Nephron progenitor cell (in vitro differentiated cells): Measurements from ENCODE around the gene GFRAL.

ENCODE experiments used
- DNase-seq: peaks from one replicate; pipeline ENCODE4 v3.0.0; 2021
- H3K27ac Mint-ChIP-seq: 2 replicates; pipeline ENCODE4 v1.8.0; 2021; ENCODE audit warnings: mild to moderate bottlenecking, moderate library complexity, mixed read lengths
- H3K27me3 Mint-ChIP-seq: 2 replicates; pipeline ENCODE4 v1.8.0; 2021; ENCODE audit warnings: mild to moderate bottlenecking, low read depth, mixed read lengths; ENCODE audit not compliant: poor library complexity
- H3K36me3 Mint-ChIP-seq: 2 replicates; pipeline ENCODE4 v1.8.0; 2021; ENCODE audit warnings: low read depth, mixed read lengths
- H3K4me1 Mint-ChIP-seq: 2 replicates; pipeline ENCODE4 v1.8.0; 2021; ENCODE audit warnings: mixed read lengths
- H3K4me3 Mint-ChIP-seq: 2 replicates; pipeline ENCODE4 v1.8.0; 2021; ENCODE audit warnings: mild to moderate bottlenecking, moderate library complexity, mixed read lengths
- H3K9me3 Mint-ChIP-seq: 2 replicates; pipeline ENCODE4 v1.8.0; 2021; ENCODE audit warnings: mild to moderate bottlenecking, moderate library complexity, mixed read lengths
- TF ChIP-seq, protein P1 (sequence below): fragments of 200-600 bp; sonication (generic); IDR thresholded peaks from 2 replicates; pipeline ENCODE4 v1.5.0; 2021; ENCODE audit warnings: antibody characterized with exemption

The GFRAL gene

GRCh38 chr6:55377150-55377549, 49.9 kb downstream of the GFRAL start:
- H3K36me3 Mint-ChIP-seq = no peaks in the 10 kb centered on the region
- no peaks in the 10 kb centered on the region for H3K4me1 Mint-ChIP-seq
- TF ChIP-seq, protein P1, sequence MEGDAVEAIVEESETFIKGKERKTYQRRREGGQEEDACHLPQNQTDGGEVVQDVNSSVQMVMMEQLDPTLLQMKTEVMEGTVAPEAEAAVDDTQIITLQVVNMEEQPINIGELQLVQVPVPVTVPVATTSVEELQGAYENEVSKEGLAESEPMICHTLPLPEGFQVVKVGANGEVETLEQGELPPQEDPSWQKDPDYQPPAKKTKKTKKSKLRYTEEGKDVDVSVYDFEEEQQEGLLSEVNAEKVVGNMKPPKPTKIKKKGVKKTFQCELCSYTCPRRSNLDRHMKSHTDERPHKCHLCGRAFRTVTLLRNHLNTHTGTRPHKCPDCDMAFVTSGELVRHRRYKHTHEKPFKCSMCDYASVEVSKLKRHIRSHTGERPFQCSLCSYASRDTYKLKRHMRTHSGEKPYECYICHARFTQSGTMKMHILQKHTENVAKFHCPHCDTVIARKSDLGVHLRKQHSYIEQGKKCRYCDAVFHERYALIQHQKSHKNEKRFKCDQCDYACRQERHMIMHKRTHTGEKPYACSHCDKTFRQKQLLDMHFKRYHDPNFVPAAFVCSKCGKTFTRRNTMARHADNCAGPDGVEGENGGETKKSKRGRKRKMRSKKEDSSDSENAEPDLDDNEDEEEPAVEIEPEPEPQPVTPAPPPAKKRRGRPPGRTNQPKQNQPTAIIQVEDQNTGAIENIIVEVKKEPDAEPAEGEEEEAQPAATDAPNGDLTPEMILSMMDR = no peak
- no peak overlapping the region for H3K27ac Mint-ChIP-seq
- no peak for DNase-seq
- no peaks in the 10 kb centered on the region for H3K27me3 Mint-ChIP-seq
- no peak overlapping the region for H3K4me3 Mint-ChIP-seq
- H3K9me3 Mint-ChIP-seq = no peaks in the 10 kb centered on the region

GRCh38 chr6:55379471-55379870, 52.2 kb downstream of the GFRAL start:
- H3K27me3 Mint-ChIP-seq = no peaks in the 10 kb centered on the region
- TF ChIP-seq, protein P1 = no peak
- DNase-seq = no peak
- H3K4me1 Mint-ChIP-seq = no peaks in the 10 kb centered on the region
- H3K4me3 Mint-ChIP-seq = no peak overlapping the region
- no peaks in the 10 kb centered on the region for H3K9me3 Mint-ChIP-seq
- H3K36me3 Mint-ChIP-seq = no peaks in the 10 kb centered on the region
- H3K27ac Mint-ChIP-seq = no peak overlapping the region

DNA sequence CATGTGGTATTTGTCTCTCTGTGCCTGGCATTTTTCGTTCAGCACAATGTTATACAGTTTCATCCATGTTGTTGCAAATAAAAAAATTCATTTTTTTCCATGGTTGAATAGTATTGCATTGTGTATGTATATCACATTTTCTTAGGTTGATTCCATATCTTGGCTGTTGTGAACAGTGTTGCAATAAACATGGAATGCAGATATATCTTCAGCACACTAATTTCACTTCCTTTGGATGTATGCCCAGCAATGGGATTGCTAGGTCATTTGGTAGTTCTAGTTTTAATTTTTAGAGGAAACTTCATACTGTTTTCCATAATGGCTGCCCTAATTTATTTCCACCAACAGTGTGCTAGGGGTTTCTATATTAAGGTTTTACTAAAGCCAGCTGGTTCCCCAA, 52.6 kb downstream of the GFRAL start:
- H3K27me3 Mint-ChIP-seq = no peaks in the 10 kb centered on the region
- no peaks in the 10 kb centered on the region for H3K9me3 Mint-ChIP-seq
- no peaks in the 10 kb centered on the region for H3K4me1 Mint-ChIP-seq
- H3K36me3 Mint-ChIP-seq = no peaks in the 10 kb centered on the region
- H3K4me3 Mint-ChIP-seq = no peak overlapping the region
- no peak for DNase-seq
- no peak overlapping the region for H3K27ac Mint-ChIP-seq
- TF ChIP-seq, protein P1 = no peak

GRCh38 chr6:55388211-55388610, 60.9 kb downstream of the GFRAL start:
- Mint-ChIP-seq H3K27ac (no peak overlapping the region), H3K9me3 (no peaks in the 10 kb centered on the region), H3K4me3 (no peak overlapping the region), H3K36me3 (no peaks in the 10 kb centered on the region), H3K4me1 (no peaks in the 10 kb centered on the region), H3K27me3 (no peaks in the 10 kb centered on the region)
- DNase-seq = no peak
- TF ChIP-seq, protein P1 = no peak

DNA sequence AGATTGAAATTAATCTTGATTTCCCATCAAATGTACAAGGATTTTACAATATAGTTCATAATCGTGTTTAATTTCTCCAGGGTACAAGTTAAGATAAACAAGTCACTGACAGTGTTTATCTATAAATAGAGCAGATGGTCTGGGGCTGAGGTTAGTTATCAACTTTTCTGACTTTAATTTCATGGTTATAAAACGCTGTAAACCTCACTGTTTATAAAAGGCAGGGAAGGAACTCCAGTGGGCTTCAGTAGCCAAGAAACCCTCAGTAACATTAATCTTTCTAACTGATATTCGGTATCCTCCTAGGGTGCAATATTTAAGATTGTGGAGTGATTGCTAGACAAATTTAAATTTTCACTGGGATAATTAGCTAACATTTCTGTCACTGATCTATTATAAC, 68.6 kb downstream of the GFRAL start:
- Mint-ChIP-seq H3K27me3 (peaks cover 8% of the 10 kb centered on the region), H3K4me1 (no peaks in the 10 kb centered on the region), H3K27ac (no peak overlapping the region)

DNA sequence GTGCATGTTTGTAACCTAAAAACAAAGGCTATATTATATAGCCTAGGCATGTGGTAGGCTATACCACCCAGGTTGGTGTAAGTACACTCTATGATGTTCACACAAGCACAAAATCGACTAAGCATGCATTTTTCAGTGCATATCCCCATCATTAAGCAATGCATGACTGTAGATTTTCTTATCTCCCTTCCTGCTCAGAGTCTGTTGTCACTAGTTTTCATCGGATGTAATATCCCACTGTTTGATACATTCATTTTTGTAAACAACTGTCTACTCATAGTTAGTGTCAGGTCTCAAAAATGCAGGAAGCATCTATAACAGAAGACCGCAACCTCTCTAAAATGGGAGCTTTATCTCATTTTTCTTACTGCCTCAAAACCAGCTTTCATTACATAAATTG, 70.7 kb downstream of the GFRAL start:
- DNase-seq = no peak
- Mint-ChIP-seq H3K27ac (no peak overlapping the region), H3K4me1 (no peaks in the 10 kb centered on the region), H3K27me3 (peaks cover 8% of the 10 kb centered on the region), H3K4me3 (no peak overlapping the region), H3K9me3 (no peaks in the 10 kb centered on the region), H3K36me3 (no peaks in the 10 kb centered on the region)
- TF ChIP-seq, protein P1 = no peak

More for the DNA sequence above, 68.6 kb downstream of the GFRAL start:
- TF ChIP-seq, protein P1 = no peak
- H3K9me3 Mint-ChIP-seq = no peaks in the 10 kb centered on the region
- no peak overlapping the region for H3K4me3 Mint-ChIP-seq
- H3K36me3 Mint-ChIP-seq = no peaks in the 10 kb centered on the region
- DNase-seq = no peak
